Hepatocyte (in vitro differentiated cells): Measurements from ENCODE around the gene SMYD1.

ENCODE experiments used
- EZH2 ChIP-seq: fragments of 200-600 bp; sonication (generic); IDR thresholded peaks from 2 replicates; pipeline ENCODE4 v1.6.1; 2016; ENCODE audit warnings: antibody characterized with exemption, mild to moderate bottlenecking, borderline replicate concordance
- EZH2phosphoT487 ChIP-seq: fragments of 200-600 bp; sonication (generic); IDR thresholded peaks from one replicate; pipeline ENCODE4 v1.6.1; 2018; ENCODE audit warnings: antibody characterized with exemption, mild to moderate bottlenecking, low read depth, moderate library complexity; ENCODE audit not compliant: unreplicated experiment, severe bottlenecking
- TF ChIP-seq, protein P1 (sequence below): fragments of 200-600 bp; sonication (generic); IDR thresholded peaks from 2 replicates; pipeline ENCODE4 v1.5.1; 2016; ENCODE audit warnings: antibody characterized with exemption, mild to moderate bottlenecking; ENCODE audit not compliant: poor library complexity

- TF ChIP-seq, protein P1, sequence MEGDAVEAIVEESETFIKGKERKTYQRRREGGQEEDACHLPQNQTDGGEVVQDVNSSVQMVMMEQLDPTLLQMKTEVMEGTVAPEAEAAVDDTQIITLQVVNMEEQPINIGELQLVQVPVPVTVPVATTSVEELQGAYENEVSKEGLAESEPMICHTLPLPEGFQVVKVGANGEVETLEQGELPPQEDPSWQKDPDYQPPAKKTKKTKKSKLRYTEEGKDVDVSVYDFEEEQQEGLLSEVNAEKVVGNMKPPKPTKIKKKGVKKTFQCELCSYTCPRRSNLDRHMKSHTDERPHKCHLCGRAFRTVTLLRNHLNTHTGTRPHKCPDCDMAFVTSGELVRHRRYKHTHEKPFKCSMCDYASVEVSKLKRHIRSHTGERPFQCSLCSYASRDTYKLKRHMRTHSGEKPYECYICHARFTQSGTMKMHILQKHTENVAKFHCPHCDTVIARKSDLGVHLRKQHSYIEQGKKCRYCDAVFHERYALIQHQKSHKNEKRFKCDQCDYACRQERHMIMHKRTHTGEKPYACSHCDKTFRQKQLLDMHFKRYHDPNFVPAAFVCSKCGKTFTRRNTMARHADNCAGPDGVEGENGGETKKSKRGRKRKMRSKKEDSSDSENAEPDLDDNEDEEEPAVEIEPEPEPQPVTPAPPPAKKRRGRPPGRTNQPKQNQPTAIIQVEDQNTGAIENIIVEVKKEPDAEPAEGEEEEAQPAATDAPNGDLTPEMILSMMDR = no peak
- TF ChIP-seq EZH2 (no peak), EZH2phosphoT487 (no peak)
Observed at GRCh38 chr2:88137833-88138232, 70.2 kb downstream of the SMYD1 start.
